ENCODE results near the gene DOP1B.

Gene DOP1B

DNA sequence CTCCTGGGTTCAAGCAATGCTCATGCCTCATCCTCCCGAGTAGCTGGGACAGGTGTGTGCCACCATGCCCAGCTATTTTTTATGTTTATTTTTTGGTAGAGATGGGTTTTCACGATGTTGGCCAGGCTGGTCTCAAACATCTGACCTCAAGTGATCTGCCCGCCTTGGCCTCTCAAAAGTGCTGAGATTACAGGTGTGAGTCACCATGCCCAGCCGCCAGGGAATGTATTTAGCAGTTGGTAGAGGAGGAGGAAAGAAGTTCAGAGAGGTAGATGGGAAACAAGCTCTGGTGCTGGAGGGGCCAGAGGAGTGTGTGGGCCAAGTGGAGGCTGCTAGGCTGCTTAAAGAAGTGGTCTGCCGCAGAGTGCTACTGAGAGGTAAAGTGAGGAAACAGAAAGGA lies 6.0 kb downstream of the DOP1B start:
- no peak for DNase-seq (ENCODE audit: extremely low spot score)
- POLR2A ChIA-PET: no interaction called here
- CTCF ChIA-PET: interaction anchor here (1.4 to 1.7 kb wide), 2 partner anchors 24 to 37 kb away, joined by 3 to 4 read pairs; no protein-coding TSS in a partner anchor
- TF ChIP-seq, protein P1, sequence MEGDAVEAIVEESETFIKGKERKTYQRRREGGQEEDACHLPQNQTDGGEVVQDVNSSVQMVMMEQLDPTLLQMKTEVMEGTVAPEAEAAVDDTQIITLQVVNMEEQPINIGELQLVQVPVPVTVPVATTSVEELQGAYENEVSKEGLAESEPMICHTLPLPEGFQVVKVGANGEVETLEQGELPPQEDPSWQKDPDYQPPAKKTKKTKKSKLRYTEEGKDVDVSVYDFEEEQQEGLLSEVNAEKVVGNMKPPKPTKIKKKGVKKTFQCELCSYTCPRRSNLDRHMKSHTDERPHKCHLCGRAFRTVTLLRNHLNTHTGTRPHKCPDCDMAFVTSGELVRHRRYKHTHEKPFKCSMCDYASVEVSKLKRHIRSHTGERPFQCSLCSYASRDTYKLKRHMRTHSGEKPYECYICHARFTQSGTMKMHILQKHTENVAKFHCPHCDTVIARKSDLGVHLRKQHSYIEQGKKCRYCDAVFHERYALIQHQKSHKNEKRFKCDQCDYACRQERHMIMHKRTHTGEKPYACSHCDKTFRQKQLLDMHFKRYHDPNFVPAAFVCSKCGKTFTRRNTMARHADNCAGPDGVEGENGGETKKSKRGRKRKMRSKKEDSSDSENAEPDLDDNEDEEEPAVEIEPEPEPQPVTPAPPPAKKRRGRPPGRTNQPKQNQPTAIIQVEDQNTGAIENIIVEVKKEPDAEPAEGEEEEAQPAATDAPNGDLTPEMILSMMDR (IDR thresholded peaks at IDR 0.05; ENCODE audit: control extremely low read depth, extremely low read depth, low read depth, missing control alignments): no peak

DNA sequence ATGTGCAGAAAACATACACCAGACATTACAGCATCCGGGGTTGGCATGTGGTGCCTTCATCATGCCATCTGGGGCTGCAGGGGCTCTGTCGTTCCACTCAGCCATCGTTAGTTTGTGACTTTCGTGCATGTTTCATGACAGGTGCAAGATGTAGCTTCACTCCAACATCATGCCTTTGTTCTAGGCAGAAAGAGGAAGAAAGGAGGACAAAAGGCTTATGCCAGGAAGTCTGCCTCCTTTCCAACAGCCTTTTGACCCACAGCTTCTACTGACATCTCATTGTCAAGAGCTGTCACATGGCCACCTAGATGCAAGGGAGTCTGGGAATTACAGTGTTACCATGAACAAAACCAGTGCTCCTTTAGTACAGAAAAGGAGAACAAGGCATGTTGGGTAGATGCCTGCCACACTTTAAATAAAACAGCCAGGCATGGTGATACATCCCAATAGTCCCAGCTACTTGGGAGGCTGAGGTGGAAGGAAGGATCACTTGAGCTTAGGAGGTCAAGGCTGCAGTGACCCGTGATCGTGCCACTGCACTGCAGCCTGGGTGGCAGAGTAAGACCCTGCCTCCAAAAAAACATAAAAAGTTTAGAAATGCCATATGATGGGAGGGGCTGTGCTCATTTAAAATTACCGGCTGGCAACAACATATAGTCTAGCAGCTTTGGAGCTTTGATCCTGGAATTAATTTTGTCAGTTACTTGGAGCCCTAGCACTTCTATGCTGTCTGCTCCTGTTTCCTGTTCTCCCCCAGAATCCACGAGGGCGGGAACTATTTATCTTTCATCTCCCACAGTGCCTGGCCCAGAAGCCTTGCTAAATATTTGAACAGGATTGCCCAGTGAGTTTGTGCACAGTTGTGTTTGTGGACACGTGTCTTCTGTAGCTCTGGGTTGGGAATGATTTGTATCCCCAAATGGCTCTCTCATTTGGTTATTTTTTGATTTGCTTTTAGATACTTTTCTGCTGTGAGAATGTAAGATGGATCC lies 7.4 kb downstream of the DOP1B start:
- no peak for DNase-seq (ENCODE audit: extremely low spot score)
- ChIA-PET POLR2A (interaction anchor here (0.5 kb wide), 2 partner anchors 96 to 154 kb away, joined by 4 to 5 read pairs; no protein-coding TSS in a partner anchor), CTCF (interaction anchor here (0.9 to 1.7 kb wide), 10 partner anchors 12 to 168 kb away, joined by 3 to 5 read pairs (median 3); no protein-coding TSS in a partner anchor)
- TF ChIP-seq, protein P1 (IDR thresholded peaks at IDR 0.05; ENCODE audit: control extremely low read depth, extremely low read depth, low read depth, missing control alignments): no peak

DNA sequence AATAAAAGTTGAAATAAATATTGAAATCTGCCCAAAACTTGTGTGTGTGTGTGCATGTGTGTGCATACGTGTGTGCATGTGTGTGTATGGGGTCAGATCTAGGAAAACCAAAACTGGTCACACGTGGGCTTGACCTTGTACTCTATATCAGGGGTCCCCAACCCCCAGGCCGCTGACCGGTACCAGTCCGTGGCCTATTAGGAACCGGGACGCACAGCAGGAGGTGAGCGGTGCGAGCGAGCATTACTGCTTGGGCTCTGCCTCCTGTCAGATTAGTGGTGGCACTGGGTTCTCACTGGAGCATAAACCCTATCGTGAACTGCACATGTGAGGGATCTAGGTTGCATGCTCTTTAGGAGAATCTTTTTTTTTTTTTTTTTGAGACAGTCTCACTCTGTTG lies 8.7 kb downstream of the DOP1B start:
- TF ChIP-seq, protein P1 (IDR thresholded peaks at IDR 0.05; ENCODE audit: control extremely low read depth, extremely low read depth, low read depth, missing control alignments): no peak
- DNase-seq (ENCODE audit: extremely low spot score): no peak
- ChIA-PET CTCF (interaction anchor here (1.6 kb wide), 1 partner anchor 16 kb away, joined by 5 read pairs; no protein-coding TSS in a partner anchor), POLR2A (no interaction called here)

DNA sequence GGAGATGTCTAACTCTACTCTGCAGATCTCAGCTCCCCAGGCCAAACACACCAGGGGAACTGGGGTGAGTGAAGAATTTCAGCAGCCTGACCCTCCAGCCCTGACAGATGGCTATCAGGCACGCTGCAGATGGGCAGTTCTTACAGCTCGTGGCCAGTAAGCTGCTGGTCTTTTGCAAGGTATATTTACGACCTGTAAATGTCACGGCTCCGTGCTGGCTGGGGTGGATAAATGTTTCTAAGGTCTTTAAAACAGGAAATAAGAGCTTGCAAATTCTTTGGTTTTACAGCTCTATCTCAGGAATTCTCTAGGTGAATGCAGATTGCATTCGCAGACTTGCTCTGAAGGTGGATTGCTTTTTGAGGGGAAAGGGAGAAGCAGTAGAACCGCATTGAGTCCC lies 10.1 kb downstream of the DOP1B start:
- CTCF ChIA-PET: interaction anchor here (1.0 kb wide), 1 partner anchor 17 kb away, joined by 3 read pairs; no protein-coding TSS in a partner anchor
- DNase-seq (ENCODE audit: extremely low spot score): no peak
- POLR2A ChIA-PET: interaction anchor here (0.7 kb wide), 1 partner anchor 44 kb away, joined by 3 read pairs; no protein-coding TSS in a partner anchor
- TF ChIP-seq, protein P1 (IDR thresholded peaks at IDR 0.05; ENCODE audit: control extremely low read depth, extremely low read depth, low read depth, missing control alignments): no peak

DNA sequence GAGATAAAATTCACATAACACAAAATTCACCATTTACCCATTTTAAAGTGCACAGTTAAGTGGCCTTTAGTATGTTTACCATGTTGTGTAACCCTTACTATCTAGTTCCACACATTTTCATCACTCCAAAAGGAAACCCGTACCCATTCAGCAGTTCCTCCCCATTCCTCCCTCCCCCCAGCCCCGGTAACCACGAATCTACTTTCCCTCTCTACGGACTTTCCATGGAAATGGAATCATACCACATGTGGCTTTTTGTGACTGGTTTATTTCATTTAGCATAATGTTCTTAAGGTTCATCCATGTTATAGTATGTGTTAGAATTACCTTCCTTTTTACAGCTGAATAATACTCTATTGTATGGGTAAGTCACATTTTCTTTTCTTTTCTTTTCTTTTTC lies 10.9 kb downstream of the DOP1B start:
- DNase-seq (ENCODE audit: extremely low spot score): no peak
- ChIA-PET POLR2A (no interaction called here), CTCF (no interaction called here)
- TF ChIP-seq, protein P1 (IDR thresholded peaks at IDR 0.05; ENCODE audit: control extremely low read depth, extremely low read depth, low read depth, missing control alignments): no peak

DNA sequence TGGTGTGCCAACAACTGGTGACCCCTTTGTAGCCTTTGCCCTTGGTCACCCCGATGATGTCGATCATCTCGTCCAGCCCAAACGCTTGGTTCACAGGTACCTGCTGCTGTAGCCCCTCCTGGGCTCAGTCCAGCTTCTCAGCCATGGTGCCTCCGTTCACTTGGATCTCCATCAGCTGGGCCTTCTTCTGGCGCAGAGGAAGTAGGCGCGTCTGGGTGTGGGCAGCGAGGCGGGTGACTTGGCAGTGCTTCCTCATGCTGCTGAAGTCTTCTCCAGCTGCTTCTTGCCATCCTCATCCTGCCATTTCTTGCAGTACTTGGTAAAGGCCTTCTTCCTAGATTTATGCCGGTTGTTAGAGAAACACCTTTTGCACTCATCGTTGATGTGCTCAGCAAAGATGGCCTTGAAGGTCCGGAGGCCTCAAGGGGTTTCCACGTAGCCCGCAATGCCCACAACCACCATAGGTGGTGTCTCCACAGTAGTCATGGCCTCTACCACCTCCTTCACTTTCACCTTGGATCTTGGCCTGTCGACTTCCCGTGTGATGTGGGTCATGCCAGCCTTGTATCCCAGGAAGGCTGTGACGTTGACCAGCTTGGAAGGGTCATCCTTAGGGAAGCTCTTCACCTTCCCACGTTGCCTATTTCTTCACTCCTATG lies 13.0 kb downstream of the DOP1B start:
- ChIA-PET CTCF (no interaction called here), POLR2A (no interaction called here)
- TF ChIP-seq, protein P1 (IDR thresholded peaks at IDR 0.05; ENCODE audit: control extremely low read depth, extremely low read depth, low read depth, missing control alignments): no peak
- DNase-seq (ENCODE audit: extremely low spot score): no peak
